Measurements from ENCODE around the gene USP47.
A peak's percentile ranks its signal among the peaks of the same experiment; 100 is the strongest.

Gene USP47

GRCh38 chr11:11946878-11947277, 105.1 kb downstream of the USP47 start:
- Mint-ChIP-seq H3K4me3 (no peak overlapping the region), H3K4me1 (no peaks in the 10 kb centered on the region), H3K27me3 (no peaks in the 10 kb centered on the region), H3K9me3 (no peaks in the 10 kb centered on the region), H3K27ac (no peak overlapping the region), H3K36me3 (peaks cover 32 to 39% of the 10 kb centered on the region in 2 donors)
- no peak for ATAC-seq (replicated peaks)
- no peak for DNase-seq

- Mint-ChIP-seq H3K27ac (no peak overlapping the region), H3K9me3 (no peaks in the 10 kb centered on the region), H3K36me3 (peaks cover 33 to 42% of the 10 kb centered on the region in 2 donors), H3K4me3 (no peak overlapping the region), H3K4me1 (no peaks in the 10 kb centered on the region), H3K27me3 (no peaks in the 10 kb centered on the region)
- DNase-seq (no peak), ATAC-seq (replicated peaks) (no peak)
These were observed 106.1 kb downstream of the USP47 start for GRCh38 chr11:11947825-11948224.

GRCh38 chr11:11948242-11948947, 106.6 kb downstream of the USP47 start:
- no peak overlapping the region for H3K4me3 Mint-ChIP-seq
- no peaks in the 10 kb centered on the region for H3K27me3 Mint-ChIP-seq
- H3K36me3 Mint-ChIP-seq, result peaks cover 31 to 44% of the 10 kb centered on the region in 2 donors
- DNase-seq (no peak), ATAC-seq (replicated peaks) (no peak)
- H3K9me3 Mint-ChIP-seq, result no peaks in the 10 kb centered on the region
- no peak overlapping the region for H3K27ac Mint-ChIP-seq
- no peaks in the 10 kb centered on the region for H3K4me1 Mint-ChIP-seq

GRCh38 chr11:11949482-11949881, 107.7 kb downstream of the USP47 start:
- H3K36me3 Mint-ChIP-seq, result peaks cover 29 to 49% of the 10 kb centered on the region in 2 donors
- no peak for DNase-seq
- no peaks in the 10 kb centered on the region for H3K4me1 Mint-ChIP-seq
- H3K9me3 Mint-ChIP-seq, result no peaks in the 10 kb centered on the region
- no peaks in the 10 kb centered on the region for H3K27me3 Mint-ChIP-seq
- no peak overlapping the region for H3K27ac Mint-ChIP-seq
- H3K4me3 Mint-ChIP-seq, result no peak overlapping the region
- ATAC-seq (replicated peaks), result no peak

- no peaks in the 10 kb centered on the region for H3K4me1 Mint-ChIP-seq
- H3K36me3 Mint-ChIP-seq, result peaks cover 32 to 54% of the 10 kb centered on the region in 2 donors
- no peaks in the 10 kb centered on the region for H3K27me3 Mint-ChIP-seq
- ATAC-seq (replicated peaks), result no peak
- no peaks in the 10 kb centered on the region for H3K9me3 Mint-ChIP-seq
- H3K27ac Mint-ChIP-seq, result no peak overlapping the region
- no peak for DNase-seq
- no peak overlapping the region for H3K4me3 Mint-ChIP-seq
These were observed 110.3 kb downstream of the USP47 start for GRCh38 chr11:11952036-11952435.

GRCh38 chr11:11956006-11956405, 114.2 kb downstream of the USP47 start:
- peaks cover 8 to 9% of the 10 kb centered on the region in 2 donors for H3K4me1 Mint-ChIP-seq
- no peak overlapping the region for H3K27ac Mint-ChIP-seq
- peaks cover 33 to 51% of the 10 kb centered on the region in 2 donors for H3K36me3 Mint-ChIP-seq
- ATAC-seq (replicated peaks), result no peak
- H3K4me3 Mint-ChIP-seq, result no peak overlapping the region
- no peak for DNase-seq
- H3K27me3 Mint-ChIP-seq, result no peaks in the 10 kb centered on the region
- no peaks in the 10 kb centered on the region for H3K9me3 Mint-ChIP-seq

- Mint-ChIP-seq H3K27me3 (no peaks in the 10 kb centered on the region), H3K27ac (peak overlapping the region; percentile 47), H3K4me3 (no peak overlapping the region), H3K9me3 (no peaks in the 10 kb centered on the region), H3K4me1 (peaks cover 8 to 9% of the 10 kb centered on the region in 2 donors), H3K36me3 (peaks cover 21 to 30% of the 10 kb centered on the region in 2 donors)
- ATAC-seq (replicated peaks) (no peak), DNase-seq (no peak)
These were observed 116.8 kb downstream of the USP47 start for GRCh38 chr11:11958403-11959231.

GRCh38 chr11:11959601-11960000, 117.8 kb downstream of the USP47 start:
- H3K4me1 Mint-ChIP-seq, result peaks cover 8 to 9% of the 10 kb centered on the region in 2 donors
- H3K9me3 Mint-ChIP-seq, result no peaks in the 10 kb centered on the region
- no peak overlapping the region for H3K4me3 Mint-ChIP-seq
- H3K27ac Mint-ChIP-seq, result no peak overlapping the region
- no peak for ATAC-seq (replicated peaks)
- no peak for DNase-seq
- H3K36me3 Mint-ChIP-seq, result peaks cover 21 to 22% of the 10 kb centered on the region in 2 donors
- H3K27me3 Mint-ChIP-seq, result peaks cover 2 to 5% of the 10 kb centered on the region in 2 donors

GRCh38 chr11:11960687-11961086, 118.9 kb downstream of the USP47 start:
- Mint-ChIP-seq H3K27ac (no peak overlapping the region), H3K4me1 (peaks cover 8 to 9% of the 10 kb centered on the region in 2 donors), H3K9me3 (no peaks in the 10 kb centered on the region), H3K27me3 (peaks cover 9% of the 10 kb centered on the region in 2 donors), H3K36me3 (peaks cover 19 to 21% of the 10 kb centered on the region in 2 donors), H3K4me3 (no peak overlapping the region)
- ATAC-seq (replicated peaks) (peak in 1 of 2 donors; percentile 11), DNase-seq (no peak)

- H3K4me1 Mint-ChIP-seq, result peaks cover 9 to 10% of the 10 kb centered on the region in 2 donors
- H3K9me3 Mint-ChIP-seq, result no peaks in the 10 kb centered on the region
- H3K27me3 Mint-ChIP-seq, result peaks cover 17% of the 10 kb centered on the region in 2 donors
- no peak for DNase-seq
- no peak for ATAC-seq (replicated peaks)
- H3K36me3 Mint-ChIP-seq, result peaks cover 11 to 15% of the 10 kb centered on the region in 2 donors
- no peak overlapping the region for H3K4me3 Mint-ChIP-seq
- no peak overlapping the region for H3K27ac Mint-ChIP-seq
These were observed 119.7 kb downstream of the USP47 start for GRCh38 chr11:11961399-11962028.

GRCh38 chr11:11963067-11963466, 121.3 kb downstream of the USP47 start:
- Mint-ChIP-seq H3K27ac (no peak overlapping the region), H3K4me1 (peaks cover 9 to 10% of the 10 kb centered on the region in 2 donors), H3K9me3 (no peaks in the 10 kb centered on the region), H3K36me3 (peaks cover 6 to 7% of the 10 kb centered on the region in 2 donors), H3K27me3 (peaks cover 21 to 23% of the 10 kb centered on the region in 2 donors), H3K4me3 (no peak overlapping the region)
- DNase-seq (no peak), ATAC-seq (replicated peaks) (no peak)

GRCh38 chr11:11963842-11964773, 122.3 kb downstream of the USP47 start:
- H3K9me3 Mint-ChIP-seq, result no peaks in the 10 kb centered on the region
- no peak for ATAC-seq (replicated peaks)
- H3K36me3 Mint-ChIP-seq, result no peaks in the 10 kb centered on the region
- peaks cover 9 to 10% of the 10 kb centered on the region in 2 donors for H3K4me1 Mint-ChIP-seq
- no peak for DNase-seq
- H3K4me3 Mint-ChIP-seq, result no peak overlapping the region
- peaks cover 21 to 23% of the 10 kb centered on the region in 2 donors for H3K27me3 Mint-ChIP-seq
- H3K27ac Mint-ChIP-seq, result no peak overlapping the region

- DNase-seq (no peak), ATAC-seq (replicated peaks) (no peak)
- Mint-ChIP-seq H3K27me3 (peaks cover 21 to 23% of the 10 kb centered on the region in 2 donors), H3K9me3 (no peaks in the 10 kb centered on the region), H3K4me3 (no peak overlapping the region), H3K4me1 (peaks cover 9 to 10% of the 10 kb centered on the region in 2 donors), H3K27ac (peak overlapping the region; percentile 42), H3K36me3 (no peaks in the 10 kb centered on the region)
These were observed 123.0 kb downstream of the USP47 start for GRCh38 chr11:11964774-11965150.
